GM13976 (cell line): ENCODE measurements around the gene ERC2.

ENCODE experiments used
- DNase-seq: peaks from one replicate; pipeline ENCODE4 v3.0.0; 2012; ENCODE audit warnings: low spot score
- in situ Hi-C: fragments of 300-500 bp; cut with MboI; formaldehyde crosslinking; loops from one replicate; pipeline ENCODE4 v1.12.0; 2022; ENCODE audit warnings: low sequenced_read_pairs, mixed read lengths, inconsistent platforms; ENCODE audit not compliant: unreplicated experiment
- TF ChIP-seq, protein P1 (sequence below): IDR thresholded peaks from 2 replicates; pipeline ENCODE4 v1.5.1; 2012; ENCODE audit warnings: borderline replicate concordance, mild to moderate bottlenecking; ENCODE audit not compliant: insufficient read depth; ENCODE audit errors: extremely low read depth, missing control alignments, control extremely low read depth

Gene ERC2

GRCh38 chr3:55643283-55643682, 825.0 kb downstream of the ERC2 start:
- TF ChIP-seq, protein P1, sequence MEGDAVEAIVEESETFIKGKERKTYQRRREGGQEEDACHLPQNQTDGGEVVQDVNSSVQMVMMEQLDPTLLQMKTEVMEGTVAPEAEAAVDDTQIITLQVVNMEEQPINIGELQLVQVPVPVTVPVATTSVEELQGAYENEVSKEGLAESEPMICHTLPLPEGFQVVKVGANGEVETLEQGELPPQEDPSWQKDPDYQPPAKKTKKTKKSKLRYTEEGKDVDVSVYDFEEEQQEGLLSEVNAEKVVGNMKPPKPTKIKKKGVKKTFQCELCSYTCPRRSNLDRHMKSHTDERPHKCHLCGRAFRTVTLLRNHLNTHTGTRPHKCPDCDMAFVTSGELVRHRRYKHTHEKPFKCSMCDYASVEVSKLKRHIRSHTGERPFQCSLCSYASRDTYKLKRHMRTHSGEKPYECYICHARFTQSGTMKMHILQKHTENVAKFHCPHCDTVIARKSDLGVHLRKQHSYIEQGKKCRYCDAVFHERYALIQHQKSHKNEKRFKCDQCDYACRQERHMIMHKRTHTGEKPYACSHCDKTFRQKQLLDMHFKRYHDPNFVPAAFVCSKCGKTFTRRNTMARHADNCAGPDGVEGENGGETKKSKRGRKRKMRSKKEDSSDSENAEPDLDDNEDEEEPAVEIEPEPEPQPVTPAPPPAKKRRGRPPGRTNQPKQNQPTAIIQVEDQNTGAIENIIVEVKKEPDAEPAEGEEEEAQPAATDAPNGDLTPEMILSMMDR, result no peak
- no peak for DNase-seq
- in situ Hi-C loops, result no loop called here

DNA sequence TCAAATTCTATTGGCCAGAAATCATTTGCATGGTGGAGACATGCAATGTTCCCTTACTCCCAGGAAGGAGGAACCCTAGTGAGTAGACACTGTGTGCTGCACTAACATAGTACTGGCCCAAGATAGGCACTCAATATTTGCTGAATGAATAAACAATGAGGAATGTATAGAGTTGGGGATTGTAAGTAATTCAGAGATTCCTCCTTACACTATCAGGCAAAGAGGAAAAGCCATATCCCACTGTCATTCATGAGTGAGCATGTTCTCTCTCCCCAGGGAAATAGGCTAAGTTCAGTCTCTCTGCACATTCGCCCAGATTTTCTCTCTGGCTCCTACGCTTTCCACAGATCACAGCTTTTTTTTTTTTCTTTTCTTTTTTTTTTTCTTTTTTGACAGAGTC, 826.3 kb downstream of the ERC2 start:
- DNase-seq, result no peak
- TF ChIP-seq, protein P1, result no peak
- in situ Hi-C loops, result no loop called here

DNA sequence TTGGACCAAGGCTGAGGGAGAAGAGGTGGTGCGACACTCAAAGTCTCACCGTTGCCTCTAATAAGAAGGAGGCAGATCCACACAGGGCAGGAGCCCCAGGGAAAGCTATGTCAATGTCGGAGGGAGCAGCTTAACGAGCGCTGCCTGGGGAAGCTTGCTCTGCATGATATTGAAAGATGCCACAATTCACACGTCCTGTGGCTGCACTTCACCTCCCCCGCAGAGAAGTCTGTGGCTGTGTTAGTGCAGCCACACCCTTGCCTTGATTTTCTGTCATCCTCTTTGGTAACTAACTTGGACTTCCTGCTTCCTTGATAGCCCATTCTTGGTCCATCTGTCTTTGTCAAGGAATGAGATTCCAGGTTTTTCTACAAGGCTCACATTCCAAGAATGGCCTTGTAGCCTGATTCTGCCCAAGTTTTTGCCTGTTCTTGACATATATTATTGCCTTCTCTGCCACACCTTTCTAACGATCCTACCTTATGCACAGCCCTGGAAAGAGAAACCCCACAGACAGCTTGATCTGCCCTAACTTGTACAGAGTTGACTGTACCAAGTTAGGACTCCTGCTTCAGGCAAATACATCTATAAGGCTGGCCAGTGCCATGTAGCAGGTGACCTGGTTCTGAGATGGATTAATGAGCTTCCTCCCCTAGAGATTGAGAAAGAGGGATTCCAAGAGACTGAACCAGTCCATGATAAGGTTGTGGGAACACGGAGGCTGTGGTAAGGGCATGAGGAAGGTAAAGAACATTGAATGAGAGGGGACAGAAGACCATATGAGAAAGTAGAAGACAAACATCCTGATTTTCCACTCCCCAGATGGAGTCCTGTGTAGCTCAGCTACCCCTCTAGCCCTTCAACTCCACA, 828.1 kb downstream of the ERC2 start:
- TF ChIP-seq, protein P1, result no peak
- in situ Hi-C loops, result no loop called here
- DNase-seq, result no peak

GRCh38 chr3:55639143-55639542, 829.1 kb downstream of the ERC2 start:
- in situ Hi-C loops, result no loop called here
- TF ChIP-seq, protein P1, result no peak
- DNase-seq, result no peak

GRCh38 chr3:55637906-55638638, 830.2 kb downstream of the ERC2 start:
- TF ChIP-seq, protein P1, result no peak
- in situ Hi-C loops, result no loop called here
- no peak for DNase-seq

DNA sequence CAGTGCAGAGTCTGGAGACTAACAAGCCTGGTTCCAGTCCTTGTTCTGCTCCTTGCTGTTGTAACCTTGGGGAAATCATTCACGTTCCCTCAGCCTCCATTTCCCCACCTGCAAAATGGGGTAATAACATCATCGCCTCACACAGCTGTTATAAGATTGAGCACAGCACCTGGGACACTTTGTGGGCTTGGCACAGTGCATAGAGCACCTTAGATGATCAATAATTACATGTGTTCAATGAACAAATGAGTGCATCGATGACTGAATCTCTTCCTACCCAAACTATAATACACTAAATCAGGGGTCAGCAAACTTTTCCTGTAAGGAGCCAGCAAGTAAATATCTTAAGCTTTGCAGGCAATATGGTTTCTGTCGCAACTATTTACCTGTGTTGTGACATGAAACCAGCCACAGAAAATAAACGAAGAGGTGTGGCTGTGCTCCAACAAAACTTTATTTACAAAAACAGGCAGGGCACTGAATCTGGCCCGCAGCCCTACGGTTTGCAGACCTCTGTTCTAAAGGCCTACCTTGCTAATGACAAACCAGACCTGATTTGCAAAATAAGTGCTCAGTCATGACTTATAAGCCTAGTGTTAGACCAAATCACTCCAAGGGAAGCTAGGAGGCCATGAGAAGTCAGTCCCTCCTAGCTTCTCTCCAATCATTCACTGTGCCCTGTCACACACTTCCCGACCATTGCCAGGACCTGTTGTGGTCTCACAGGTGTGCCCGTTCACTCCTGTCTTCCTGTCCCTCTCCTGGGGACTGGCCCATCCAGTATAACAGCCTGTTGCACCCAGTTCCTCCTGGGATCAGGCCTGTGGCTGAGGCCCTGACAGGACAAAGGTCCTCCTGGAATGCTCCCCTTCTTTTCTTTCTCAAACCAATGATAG, 831.7 kb downstream of the ERC2 start:
- in situ Hi-C loops, result no loop called here
- no peak for DNase-seq
- TF ChIP-seq, protein P1, result no peak
